Dendritic cell treated with granulocyte-macrophage colony-stimulating factor and Interleukin-4, amounts not matched to agents 40 ng/mL and 50 ng/mL, for 4 days (primary cell): Measurements from ENCODE around the gene TRIM5.
A peak's percentile ranks its signal among the peaks of the same experiment; 100 is the strongest.
"Not testable (repeated sequence)": the region's sequence is repeated elsewhere in the genome, so short reads cannot be mapped to it uniquely, and the experiment has no call there.

ENCODE experiments used
- H3K27ac Mint-ChIP-seq: one replicate; pipeline ENCODE4 v1.8.0; 2022; ENCODE audit warnings: mild to moderate bottlenecking, mixed read lengths
- H3K27me3 Mint-ChIP-seq: one replicate; pipeline ENCODE4 v1.8.0; 2022; ENCODE audit warnings: mild to moderate bottlenecking, mixed read lengths
- H3K36me3 Mint-ChIP-seq: one replicate; pipeline ENCODE4 v1.8.0; 2022; ENCODE audit warnings: low read depth, mixed read lengths
- H3K4me1 Mint-ChIP-seq: one replicate; pipeline ENCODE4 v1.8.0; 2022; ENCODE audit warnings: low read depth, mixed read lengths
- H3K4me3 Mint-ChIP-seq: one replicate; pipeline ENCODE4 v1.8.0; 2022; ENCODE audit warnings: mild to moderate bottlenecking, moderate library complexity, mixed read lengths
- H3K9me3 Mint-ChIP-seq: one replicate; pipeline ENCODE4 v1.8.0; 2022; ENCODE audit warnings: mixed read lengths
- intact Hi-C: fragments of 100-400 bp; cut with micrococcal nuclease; formaldehyde crosslinking; loops from one replicate; pipeline ENCODE4 v1.15.0; 2022

TRIM5 gene

GRCh38 chr11:5696210-5696609 lies 11.3 kb upstream of the TRIM5 start:
- no peaks in the 10 kb centered on the region for H3K27me3 Mint-ChIP-seq
- no peaks in the 10 kb centered on the region for H3K9me3 Mint-ChIP-seq
- peaks cover 45% of the 10 kb centered on the region for H3K36me3 Mint-ChIP-seq
- H3K4me1 Mint-ChIP-seq = peaks cover 41% of the 10 kb centered on the region
- no peak overlapping the region for H3K4me3 Mint-ChIP-seq
- intact Hi-C loops = no loop called here
- H3K27ac Mint-ChIP-seq = peak overlapping the region; percentile 38

GRCh38 chr11:5695580-5695979 lies 10.7 kb upstream of the TRIM5 start:
- Mint-ChIP-seq H3K27ac (peak overlapping the region; percentile 38), H3K4me1 (peaks cover 44% of the 10 kb centered on the region), H3K27me3 (no peaks in the 10 kb centered on the region), H3K4me3 (no peak overlapping the region), H3K36me3 (peaks cover 45% of the 10 kb centered on the region), H3K9me3 (no peaks in the 10 kb centered on the region)
- intact Hi-C loops = no loop called here

GRCh38 chr11:5694642-5695041 lies 9.8 kb upstream of the TRIM5 start:
- no peaks in the 10 kb centered on the region for H3K27me3 Mint-ChIP-seq
- H3K4me3 Mint-ChIP-seq = no peak overlapping the region
- H3K36me3 Mint-ChIP-seq = peaks cover 51% of the 10 kb centered on the region
- H3K27ac Mint-ChIP-seq = no peak overlapping the region
- no peaks in the 10 kb centered on the region for H3K9me3 Mint-ChIP-seq
- H3K4me1 Mint-ChIP-seq = peaks cover 46% of the 10 kb centered on the region
- intact Hi-C loops = no loop called here

- no peaks in the 10 kb centered on the region for H3K27me3 Mint-ChIP-seq
- H3K4me3 Mint-ChIP-seq = peak overlapping the region; percentile 80
- H3K27ac Mint-ChIP-seq = peak overlapping the region; percentile 89
- intact Hi-C loops = loop anchor here (1.0 kb wide), 1 partner anchor 8 kb away; no protein-coding TSS in a partner anchor
- H3K36me3 Mint-ChIP-seq = peaks cover 32% of the 10 kb centered on the region
- no peaks in the 10 kb centered on the region for H3K9me3 Mint-ChIP-seq
- peaks cover 55% of the 10 kb centered on the region for H3K4me1 Mint-ChIP-seq
Observed at GRCh38 chr11:5691964-5692361, 7.1 kb upstream of the TRIM5 start.

- H3K9me3 Mint-ChIP-seq, intact Hi-C loops, H3K27me3 Mint-ChIP-seq: not testable (repeated sequence)
- H3K36me3 Mint-ChIP-seq = peaks cover 26% of the 10 kb centered on the region
- H3K4me3 Mint-ChIP-seq = peak overlapping the region; percentile 80
- H3K27ac Mint-ChIP-seq = peak overlapping the region; percentile 89
- H3K4me1 Mint-ChIP-seq = peaks cover 55% of the 10 kb centered on the region
Observed at GRCh38 chr11:5691238-5691963, 6.5 kb upstream of the TRIM5 start.

GRCh38 chr11:5690736-5691135 lies 5.9 kb upstream of the TRIM5 start:
- peaks cover 59% of the 10 kb centered on the region for H3K4me1 Mint-ChIP-seq
- no peaks in the 10 kb centered on the region for H3K9me3 Mint-ChIP-seq
- peak overlapping the region; percentile 89 for H3K27ac Mint-ChIP-seq
- H3K4me3 Mint-ChIP-seq = peak overlapping the region; percentile 80
- no peaks in the 10 kb centered on the region for H3K27me3 Mint-ChIP-seq
- peaks cover 20% of the 10 kb centered on the region for H3K36me3 Mint-ChIP-seq
- intact Hi-C loops = no loop called here

GRCh38 chr11:5690216-5690615 lies 5.3 kb upstream of the TRIM5 start:
- intact Hi-C loops = no loop called here
- Mint-ChIP-seq H3K4me1 (peaks cover 61% of the 10 kb centered on the region), H3K27me3 (no peaks in the 10 kb centered on the region), H3K9me3 (no peaks in the 10 kb centered on the region), H3K27ac (peak overlapping the region; percentile 89), H3K4me3 (peak overlapping the region; percentile 80), H3K36me3 (peaks cover 16% of the 10 kb centered on the region)

GRCh38 chr11:5689551-5689983 lies 4.7 kb upstream of the TRIM5 start, which contains the start of gene TRIM22:
Gene TRIM22, plus strand, starts transcription at chr11:5689790. Its CDS starts 6,443 bp downstream, at chr11:5696233.
- Mint-ChIP-seq H3K36me3 (peaks cover 13% of the 10 kb centered on the region), H3K4me3 (peak within 1 kb of the TSS; percentile 80), H3K9me3 (no peaks in the 10 kb centered on the region), H3K27me3 (no peaks in the 10 kb centered on the region), H3K4me1 (peaks cover 57% of the 10 kb centered on the region), H3K27ac (peak within 1 kb of the TSS; percentile 89)
- intact Hi-C loops = loop anchor here (1.0 to 10.0 kb wide), 3 partner anchors 11 to 545 kb away; partner anchors contain the start of genes CNGA4, FHIP1B and TRIM34

- Mint-ChIP-seq H3K27me3 (no peaks in the 10 kb centered on the region), H3K4me1 (peaks cover 53% of the 10 kb centered on the region), H3K4me3 (no peak overlapping the region), H3K36me3 (peaks cover 18% of the 10 kb centered on the region), H3K27ac (no peak overlapping the region), H3K9me3 (no peaks in the 10 kb centered on the region)
- intact Hi-C loops = loop anchor here (5.0 to 10.0 kb wide), 2 partner anchors 61 to 546 kb away; partner anchors contain the start of genes CNGA4, FHIP1B and TRIM34
Observed at GRCh38 chr11:5688482-5688881, 3.6 kb upstream of the TRIM5 start.

GRCh38 chr11:5686426-5686825 lies 1.6 kb upstream of the TRIM5 start:
- Mint-ChIP-seq H3K4me1 (peaks cover 45% of the 10 kb centered on the region), H3K36me3 (peaks cover 23% of the 10 kb centered on the region), H3K9me3 (no peaks in the 10 kb centered on the region), H3K27ac (no peak overlapping the region), H3K4me3 (no peak overlapping the region), H3K27me3 (no peaks in the 10 kb centered on the region)
- intact Hi-C loops = loop anchor here (5.0 to 10.0 kb wide), 2 partner anchors 59 to 548 kb away; partner anchors contain the start of genes CNGA4, FHIP1B and TRIM34

GRCh38 chr11:5684036-5684645 lies 733 bp downstream of the TRIM5 start:
- H3K4me1 Mint-ChIP-seq = peaks cover 45% of the 10 kb centered on the region
- H3K27ac Mint-ChIP-seq = peak overlapping the region; percentile 92

GRCh38 chr11:5683620-5684019 lies 1.3 kb downstream of the TRIM5 start:
- Mint-ChIP-seq H3K4me1 (peaks cover 47% of the 10 kb centered on the region), H3K27ac (peak overlapping the region; percentile 92), H3K36me3 (peaks cover 33% of the 10 kb centered on the region), H3K4me3 (peak overlapping the region; percentile 91)
- not testable (repeated sequence) for H3K9me3 Mint-ChIP-seq, H3K27me3 Mint-ChIP-seq
- intact Hi-C loops = loop anchor here (1.0 to 10.0 kb wide), 3 partner anchors 9 to 551 kb away; partner anchors contain the start of genes CNGA4 and FHIP1B

More at GRCh38 chr11:5684036-5684645, 733 bp downstream of the TRIM5 start:
- intact Hi-C loops = loop anchor here (1.0 to 10.0 kb wide), 3 partner anchors 8 to 551 kb away; partner anchors contain the start of genes CNGA4 and FHIP1B
- H3K27me3 Mint-ChIP-seq = no peaks in the 10 kb centered on the region
- peak overlapping the region; percentile 91 for H3K4me3 Mint-ChIP-seq
- no peaks in the 10 kb centered on the region for H3K9me3 Mint-ChIP-seq
- peaks cover 30% of the 10 kb centered on the region for H3K36me3 Mint-ChIP-seq

GRCh38 chr11:5682890-5683441 lies 1.9 kb downstream of the TRIM5 start:
- not testable (repeated sequence) for H3K27me3 Mint-ChIP-seq, H3K4me3 Mint-ChIP-seq, H3K9me3 Mint-ChIP-seq
- Mint-ChIP-seq H3K36me3 (peaks cover 39% of the 10 kb centered on the region), H3K27ac (peak overlapping the region; percentile 92), H3K4me1 (peaks cover 50% of the 10 kb centered on the region)
- intact Hi-C loops = loop anchor here (5.0 to 10.0 kb wide), 2 partner anchors 129 to 552 kb away; partner anchors contain the start of genes CNGA4 and FHIP1B
